Islet precursor cell (in vitro differentiated cells): ENCODE data around the gene LYRM1.
"Not testable (repeated sequence)": the region's sequence is repeated elsewhere in the genome, so short reads cannot be mapped to it uniquely, and the experiment has no call there.

Source experiments
- DNase-seq: peaks from one replicate; pipeline ENCODE4 v3.0.0-alpha.2; 2018

Gene LYRM1

DNA sequence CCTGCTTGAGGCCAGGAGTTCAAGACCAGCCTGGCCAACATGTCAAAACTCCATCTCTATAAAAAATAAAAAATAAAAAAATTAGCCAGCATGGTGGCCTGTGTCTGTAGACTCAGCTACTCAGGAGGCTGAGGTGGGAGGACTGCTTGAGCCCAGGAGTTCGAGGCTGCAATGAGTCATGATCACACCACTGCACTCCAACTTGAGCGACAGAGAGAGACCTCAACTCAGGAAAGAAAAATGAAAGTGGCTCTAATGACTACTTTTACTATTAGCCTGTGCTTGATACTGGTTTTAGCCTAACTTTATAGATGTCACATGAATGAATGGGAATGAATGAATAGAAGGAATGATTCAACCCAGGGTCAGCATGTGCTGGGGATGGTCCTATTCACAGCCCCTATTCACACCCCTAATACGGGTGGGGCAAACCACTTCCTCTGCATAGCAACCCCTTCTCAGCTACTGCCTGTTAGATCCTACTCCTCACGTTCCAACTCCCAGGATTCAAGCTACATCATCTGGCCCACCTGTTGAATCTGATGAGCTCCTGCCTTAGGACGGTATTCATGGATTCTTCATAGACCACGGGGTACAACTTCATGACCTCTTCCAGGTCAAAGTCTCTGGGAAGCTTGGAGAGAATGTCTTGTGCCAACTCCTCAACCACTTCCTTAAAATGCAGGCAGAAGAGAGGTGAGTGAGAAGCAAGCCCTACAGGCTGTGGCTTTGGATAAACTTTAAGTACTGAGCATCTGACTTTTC is 40.5 kb downstream of the LYRM1 start:
- DNase-seq = no peak

DNA sequence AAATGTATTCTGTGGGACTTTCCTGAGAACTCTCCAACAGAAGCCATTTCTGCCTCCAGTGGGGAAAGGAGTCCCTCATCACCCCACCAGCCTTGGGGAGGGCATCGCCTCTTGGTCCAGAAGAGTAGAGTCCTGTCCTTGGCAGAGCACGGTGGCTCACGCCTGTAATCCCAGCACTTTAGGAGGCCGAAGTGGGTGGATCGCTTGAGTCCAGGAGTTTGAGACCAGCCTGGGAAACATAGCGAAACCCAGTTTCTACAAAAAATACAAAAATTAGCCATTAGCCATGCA is 41.0 kb downstream of the LYRM1 start:
- no peak for DNase-seq

DNA sequence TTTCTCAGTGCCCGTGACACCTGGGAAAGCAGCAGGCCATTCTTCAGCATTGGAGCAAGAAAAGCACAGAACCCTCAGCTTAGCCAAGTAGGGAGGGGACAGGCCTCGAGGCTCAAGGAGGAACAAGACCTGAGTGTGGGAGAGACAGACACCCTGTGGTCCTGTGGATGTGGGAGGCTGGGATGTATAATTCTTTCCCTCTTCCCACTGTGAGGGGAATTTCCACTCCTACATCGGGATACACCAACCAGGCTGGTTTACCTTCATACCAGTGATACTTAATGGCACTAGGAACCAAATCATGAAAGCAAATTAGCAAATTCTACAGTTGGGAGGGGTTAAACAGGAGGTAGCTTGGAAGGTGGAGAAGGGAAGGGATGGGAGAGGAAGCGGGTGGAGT is 41.7 kb downstream of the LYRM1 start:
- DNase-seq = no peak

DNA sequence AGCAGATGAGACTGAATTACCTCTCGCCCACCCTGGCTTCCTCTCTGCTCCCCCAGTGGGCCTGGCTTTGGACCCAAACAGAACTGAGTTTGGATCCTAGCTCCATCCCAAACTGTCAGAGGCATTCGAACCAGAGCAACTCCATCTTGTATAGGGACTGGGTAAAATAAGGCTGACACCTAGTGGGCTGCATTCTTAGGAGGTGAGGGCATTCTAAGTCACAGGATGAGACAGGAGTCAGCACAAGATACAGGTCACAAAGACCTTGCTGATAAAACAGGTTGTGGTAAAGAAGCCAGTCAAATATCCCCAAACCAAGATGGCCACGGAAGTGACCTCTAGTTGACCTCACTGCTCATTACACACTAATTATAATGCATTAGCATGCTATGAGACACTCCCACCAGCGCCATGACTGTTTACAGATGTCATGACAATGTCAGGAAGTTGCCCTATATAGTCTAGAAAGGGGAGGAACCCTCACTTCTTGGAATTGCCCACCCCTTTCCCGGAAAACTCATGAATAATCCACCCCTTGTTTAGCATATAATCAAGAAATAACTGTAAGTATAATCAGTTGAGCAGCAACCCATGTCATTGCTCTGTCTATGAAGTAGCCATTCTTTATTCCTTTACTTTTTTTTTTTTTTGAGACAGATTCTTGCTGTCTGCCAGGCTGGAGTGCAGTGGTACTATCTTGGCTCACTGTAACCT is 44.4 kb downstream of the LYRM1 start:
- peak; percentile 59 for DNase-seq

DNA sequence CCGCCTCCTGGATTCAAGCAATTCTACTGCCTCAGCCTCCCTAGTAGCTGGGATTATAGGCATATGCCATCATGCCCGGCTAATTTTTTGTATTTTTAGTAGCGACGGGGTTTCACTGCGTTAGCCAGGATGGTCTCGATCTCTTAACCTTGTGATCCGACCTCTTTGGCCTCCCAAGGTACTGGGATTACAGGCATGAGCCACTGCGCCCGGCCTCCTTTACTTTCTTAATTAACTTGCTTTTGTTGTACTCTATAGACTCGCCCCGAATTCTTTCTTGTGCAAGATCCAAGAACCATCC is 45.0 kb downstream of the LYRM1 start:
- not testable (repeated sequence) for DNase-seq

DNA sequence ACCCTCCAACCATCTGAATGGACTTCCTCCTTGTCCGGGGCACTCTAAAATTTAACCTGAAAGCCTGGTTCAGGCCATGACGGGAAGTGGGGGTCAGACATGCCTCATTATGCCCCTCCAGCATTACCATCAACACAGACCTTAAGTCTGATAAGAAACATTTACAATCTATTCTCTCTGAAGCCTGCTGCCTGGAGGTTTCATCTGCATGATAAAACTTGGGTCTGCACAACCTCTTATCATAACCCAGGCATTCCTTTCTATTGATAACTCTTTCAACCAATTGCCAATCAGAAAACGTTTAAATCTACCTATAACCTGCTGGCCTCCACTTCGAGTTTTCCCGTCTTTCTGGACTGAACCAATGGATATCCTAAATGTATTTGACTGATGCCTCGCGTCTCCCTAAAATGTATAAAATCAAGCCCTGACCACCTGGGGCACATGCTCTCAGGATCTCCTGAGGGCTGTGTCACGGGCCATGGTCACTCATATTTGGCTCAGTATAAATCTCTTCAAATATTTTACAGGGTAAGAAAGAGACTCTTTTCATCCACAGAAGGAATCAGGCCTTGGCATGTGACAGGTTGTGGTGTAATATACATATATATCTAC is 45.6 kb downstream of the LYRM1 start:
- DNase-seq = no peak

DNA sequence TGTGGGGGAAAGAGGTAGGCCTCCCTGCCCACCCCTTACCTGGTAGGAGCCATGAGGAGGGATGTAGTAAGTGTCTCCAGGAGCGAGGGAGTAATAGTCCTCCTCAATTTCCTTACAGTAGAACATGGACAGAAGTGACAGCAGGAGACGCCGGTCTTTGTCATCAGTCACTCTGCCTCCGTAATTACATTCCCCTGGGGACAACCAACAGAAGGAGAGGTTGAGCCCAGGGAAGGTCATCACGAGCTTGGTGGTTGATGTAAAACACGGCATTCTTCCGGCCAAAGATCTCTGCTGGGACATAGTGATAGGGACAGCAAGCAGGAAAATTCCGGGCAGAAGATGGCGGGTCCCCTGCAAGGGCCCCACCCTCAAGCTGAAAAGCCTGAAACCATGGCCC is 47.9 kb downstream of the LYRM1 start:
- DNase-seq = no peak

DNA sequence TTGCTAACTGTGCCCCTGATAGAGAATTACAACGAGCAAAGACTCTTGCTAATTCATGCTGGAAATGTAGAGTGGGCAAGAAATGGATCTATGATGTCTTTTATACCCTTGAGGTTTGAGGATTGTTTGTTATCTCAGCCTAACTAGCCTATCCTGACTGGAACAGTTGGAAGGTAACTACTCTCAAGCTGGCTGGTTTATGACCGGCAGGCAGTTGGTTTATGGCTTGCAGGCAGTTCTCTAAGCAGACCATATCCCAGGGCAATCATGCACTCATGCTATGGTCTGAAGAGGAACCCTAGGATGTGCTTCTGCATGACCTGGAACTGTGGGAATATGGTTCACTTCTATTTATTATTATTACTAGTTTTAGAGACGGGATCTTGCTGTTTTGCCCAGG is 49.1 kb downstream of the LYRM1 start:
- DNase-seq = no peak

DNA sequence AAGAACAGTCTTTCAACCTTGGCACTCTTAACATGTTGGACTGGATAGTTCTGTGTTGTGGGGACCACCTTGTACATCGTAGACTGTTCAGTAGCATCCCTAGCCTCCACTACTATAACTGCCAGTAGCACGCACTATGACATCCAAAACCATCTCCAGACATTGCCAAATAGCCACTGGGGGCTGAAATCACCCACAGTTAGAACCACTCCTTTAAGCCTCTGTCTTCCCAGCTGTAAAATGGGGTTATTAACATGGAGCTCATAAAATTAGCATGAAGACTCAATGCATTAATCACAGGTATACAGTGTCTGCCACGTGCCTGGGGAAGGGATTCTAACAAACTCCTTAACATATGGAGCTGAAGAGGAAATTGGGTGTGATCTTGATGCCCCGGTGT is 49.7 kb downstream of the LYRM1 start:
- DNase-seq = no peak

DNA sequence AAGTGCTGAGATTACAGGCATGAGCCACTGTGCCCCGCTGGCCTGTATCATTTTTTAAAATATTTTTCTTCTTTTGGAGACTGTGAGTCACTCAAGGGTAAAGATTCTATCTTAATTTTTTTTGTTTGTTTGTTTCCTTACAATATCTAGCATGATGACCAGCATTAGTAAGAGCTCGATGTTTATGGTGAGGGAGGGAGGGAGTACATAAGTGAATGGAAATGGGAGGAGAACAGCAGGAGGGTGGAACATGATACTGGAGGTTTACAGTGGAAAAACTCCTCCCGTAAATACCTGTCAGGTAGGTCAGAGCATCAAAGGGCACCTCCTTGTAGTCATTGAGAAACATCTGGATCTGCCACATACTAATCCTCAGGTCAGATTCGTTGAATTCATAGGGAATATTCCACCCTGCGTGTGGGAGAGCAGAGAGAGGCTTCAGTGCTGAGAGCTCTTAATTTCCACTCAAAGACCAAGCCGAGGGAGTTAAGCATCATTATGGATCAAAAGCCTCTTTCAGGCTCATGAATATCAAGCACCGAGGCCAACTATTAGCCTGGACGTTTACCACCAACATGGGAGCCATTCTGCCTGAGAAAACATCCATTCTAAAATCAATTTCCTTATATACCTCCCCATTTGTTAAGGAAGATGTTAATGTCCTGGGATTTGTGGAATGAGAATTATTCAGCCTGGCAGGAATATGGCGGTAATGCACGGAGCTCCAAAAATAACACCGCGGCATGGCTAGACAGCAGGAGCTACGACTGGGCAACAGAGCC is 51.8 kb downstream of the LYRM1 start:
- DNase-seq = no peak

DNA sequence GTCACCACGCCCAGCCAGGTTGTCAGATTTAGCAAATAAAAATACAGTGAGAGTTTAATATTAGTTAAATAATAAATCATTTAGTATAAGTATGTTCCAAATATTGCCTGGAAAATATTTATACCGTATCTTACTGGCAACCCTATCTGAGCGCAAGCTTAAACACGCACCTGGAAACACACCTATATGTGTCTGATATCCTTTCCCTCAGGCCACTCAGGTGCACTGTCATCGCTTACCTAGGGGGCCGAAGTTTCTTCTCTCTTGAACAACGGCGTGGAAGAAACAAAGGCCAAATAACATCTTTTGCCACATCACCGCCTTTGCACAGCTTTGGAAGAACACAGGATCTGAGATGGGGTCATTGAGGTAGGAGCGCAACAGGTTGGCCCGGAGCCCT is 54.0 kb downstream of the LYRM1 start:
- DNase-seq = no peak

DNA sequence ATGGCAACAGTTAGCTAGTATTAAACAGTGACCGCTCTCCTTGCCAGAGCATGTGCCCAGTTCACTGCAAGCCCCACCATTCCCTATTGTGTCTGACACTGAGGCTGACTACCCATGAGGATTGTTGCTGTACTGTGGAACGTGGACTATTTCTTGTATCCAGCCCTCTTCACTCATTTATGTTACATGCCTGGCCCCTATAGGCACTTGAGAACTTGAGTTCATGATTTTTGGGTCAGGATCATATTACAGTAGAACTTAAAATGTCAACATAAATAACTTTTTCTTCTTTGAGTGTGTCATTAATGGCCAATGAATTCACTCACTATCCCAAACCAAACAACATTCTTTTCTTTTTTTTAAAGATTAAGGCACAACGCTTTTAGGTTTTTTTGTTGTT is 55.7 kb downstream of the LYRM1 start:
- DNase-seq = no peak

DNA sequence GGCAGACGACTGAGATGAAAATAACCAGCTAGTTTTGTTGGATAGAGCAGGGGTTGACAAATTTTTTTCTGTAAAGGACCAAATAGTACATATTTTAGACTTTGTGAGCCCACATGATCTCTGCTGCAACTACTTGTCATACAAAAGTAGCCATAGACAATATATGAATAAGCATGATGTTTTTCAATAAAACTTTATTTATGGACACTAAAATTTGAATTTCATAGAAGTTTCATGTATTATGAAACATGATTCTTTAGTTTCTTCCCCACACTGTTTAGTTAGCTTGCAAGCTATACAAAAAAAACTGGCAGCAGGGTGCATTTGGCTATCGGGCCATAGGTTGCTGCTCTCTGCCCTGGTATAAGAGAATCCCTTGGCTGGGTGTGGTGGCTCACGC is 56.6 kb downstream of the LYRM1 start:
- no peak for DNase-seq

DNA sequence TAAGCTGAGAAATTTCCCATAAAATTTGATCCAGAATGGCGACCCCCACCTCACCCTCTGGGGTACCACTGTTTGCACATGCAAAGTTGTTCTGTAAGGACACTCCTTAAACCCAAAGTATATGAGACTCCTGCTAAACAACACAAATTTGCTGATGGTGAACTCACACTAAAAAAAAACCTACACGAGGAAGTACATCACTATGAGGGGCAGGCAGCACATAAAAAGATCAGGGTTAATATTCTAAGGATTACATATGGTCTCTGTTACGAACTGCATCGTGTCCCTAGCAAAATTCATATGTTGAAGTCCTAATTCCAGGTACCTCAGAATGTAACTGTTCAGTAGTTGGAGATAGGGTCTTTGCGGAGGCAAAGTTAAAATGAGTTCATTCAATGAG is 60.3 kb downstream of the LYRM1 start:
- no peak for DNase-seq

DNA sequence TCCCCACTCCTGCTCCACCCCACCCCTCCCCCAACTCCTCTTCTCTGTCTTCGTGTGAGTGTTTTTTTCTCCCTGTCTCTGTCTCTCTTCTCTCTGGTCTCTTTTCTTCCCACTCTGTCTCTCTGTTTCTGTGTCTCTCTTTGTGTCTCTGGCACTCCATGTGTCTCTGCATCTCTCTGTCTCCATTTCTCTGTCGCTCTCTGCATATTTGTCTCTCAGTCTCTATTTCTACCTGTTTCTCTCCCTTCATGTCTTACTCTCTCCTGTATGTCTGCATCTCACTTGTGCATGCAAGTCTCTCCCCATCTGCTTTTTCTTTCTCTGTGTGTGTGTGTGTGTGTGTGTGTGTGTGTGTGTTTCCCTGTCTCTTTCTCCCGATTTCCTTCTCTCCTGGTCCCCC is 68.2 kb downstream of the LYRM1 start:
- no peak for DNase-seq

DNA sequence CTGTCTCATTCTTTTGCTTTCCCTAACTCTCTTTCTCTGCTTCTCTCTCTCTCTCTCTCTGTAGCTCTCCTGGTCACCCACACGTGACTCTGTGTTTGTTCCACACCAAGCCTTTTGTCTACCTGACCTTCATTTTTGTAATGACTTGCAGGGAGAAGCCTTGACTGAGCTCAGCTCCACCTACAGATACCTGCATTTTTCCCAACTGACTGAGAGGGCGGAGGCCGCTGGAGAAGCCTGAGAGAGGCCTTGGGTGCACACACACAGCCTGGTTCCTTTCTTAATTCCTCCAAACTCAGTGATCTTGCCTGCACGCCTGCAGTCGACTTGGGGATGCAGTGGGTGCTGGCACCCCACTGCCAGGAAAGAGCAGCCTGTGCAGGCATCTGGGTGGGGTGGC is 68.8 kb downstream of the LYRM1 start:
- no peak for DNase-seq

DNA sequence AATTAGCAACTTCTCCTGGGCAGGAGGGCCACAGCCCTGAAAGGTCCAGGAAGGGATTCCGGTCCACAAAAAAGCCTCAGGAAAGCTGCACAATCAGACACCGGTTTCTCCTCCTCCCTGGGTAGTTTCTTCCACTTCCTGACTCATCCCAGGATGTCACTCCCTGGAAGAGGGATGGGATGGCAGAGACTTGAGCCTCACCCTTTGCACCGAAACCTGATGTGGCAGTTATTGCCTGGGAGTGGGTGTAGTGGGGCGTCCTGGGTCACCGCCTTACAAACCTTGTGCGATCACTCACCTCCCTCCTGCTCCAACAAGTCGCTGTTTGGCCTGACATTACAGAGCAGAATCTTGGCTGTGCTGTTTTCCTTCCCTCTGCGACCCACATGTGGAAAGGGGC is 70.8 kb downstream of the LYRM1 start:
- no peak for DNase-seq

DNA sequence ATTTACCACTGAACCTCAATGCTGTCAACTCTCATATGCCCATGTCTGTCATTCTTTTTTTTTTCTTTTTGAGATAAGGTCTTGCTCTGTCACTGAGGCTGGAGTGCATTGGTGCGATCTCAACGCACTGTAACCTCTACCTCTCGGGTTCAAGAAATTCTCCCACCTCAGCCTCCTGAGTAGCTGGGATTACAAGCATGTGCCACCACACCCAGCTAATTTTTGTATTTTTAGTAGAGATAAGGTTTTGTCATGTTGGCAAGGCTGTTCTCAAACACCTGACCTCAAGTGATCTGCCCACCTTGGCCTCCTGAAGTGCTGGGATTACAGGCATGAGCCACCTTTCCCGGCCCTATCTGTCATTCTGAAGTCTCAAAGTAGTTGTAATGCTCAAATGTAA is 72.6 kb downstream of the LYRM1 start:
- DNase-seq = not testable (repeated sequence)
